Activated CD8-positive, alpha-beta memory T cell treated with anti-CD3 and anti-CD28 coated beads for 48 hours (primary cell): ENCODE results near the gene HAO2.
"Not testable (repeated sequence)": the region's sequence is repeated elsewhere in the genome, so short reads cannot be mapped to it uniquely, and the experiment has no call there.

ENCODE experiments used
- DNase-seq, 3 experiments: peaks; one replicate each; pipeline ENCODE4 v3.0.0-alpha.2; 2020; ENCODE audit warnings: low read depth in 2 of 3, low spot score in 2 of 3

The HAO2 gene

GRCh38 chr1:119341372-119341947 is 27.1 kb upstream of the HAO2 start:
- DNase-seq: no peak

GRCh38 chr1:119345398-119345797 is 23.2 kb upstream of the HAO2 start:
- no peak for DNase-seq

DNA sequence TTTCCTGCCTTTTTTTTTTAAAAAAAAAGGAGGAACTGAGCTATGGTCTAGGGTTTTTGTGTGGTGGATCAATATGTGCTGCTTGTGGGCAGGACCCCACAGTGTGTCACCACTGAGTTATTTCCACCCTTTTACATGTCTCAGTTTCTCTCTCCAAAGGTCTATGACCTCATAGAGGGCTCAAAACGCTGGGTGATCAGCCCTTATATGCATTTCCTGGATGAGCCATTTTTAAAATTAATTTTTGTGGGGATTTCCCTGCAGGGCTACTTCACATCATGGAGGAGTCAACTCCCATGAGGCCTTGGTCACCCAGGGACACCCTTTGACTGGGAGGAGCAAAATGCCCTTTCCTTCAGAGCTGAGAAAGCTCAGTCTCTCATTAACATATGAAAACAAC is 20.7 kb upstream of the HAO2 start:
- DNase-seq: no peak

DNA sequence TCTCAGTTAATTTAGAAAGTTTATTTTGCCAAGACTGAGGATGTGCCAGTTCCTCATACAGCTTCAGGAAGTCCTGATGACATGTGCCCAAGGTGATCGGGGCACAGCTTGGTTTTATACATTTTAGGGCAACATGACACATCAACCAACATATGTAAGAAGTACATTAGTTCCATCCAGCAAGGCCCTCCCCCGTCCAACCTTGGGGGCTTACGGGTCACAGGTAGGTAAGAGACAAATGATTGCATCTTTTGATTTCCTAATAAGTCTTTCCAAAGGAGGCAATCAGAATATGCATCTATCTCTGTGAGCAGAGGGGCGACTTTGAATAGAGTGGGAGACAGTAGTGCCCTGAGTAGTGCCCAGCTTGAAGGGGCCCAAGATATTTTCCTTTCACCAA is 19.6 kb upstream of the HAO2 start:
- no peak for DNase-seq

- DNase-seq: not testable (repeated sequence)
Observed at GRCh38 chr1:119350866-119351265, 17.7 kb upstream of the HAO2 start.

GRCh38 chr1:119351997-119352396 is 16.6 kb upstream of the HAO2 start:
- no peak for DNase-seq

DNA sequence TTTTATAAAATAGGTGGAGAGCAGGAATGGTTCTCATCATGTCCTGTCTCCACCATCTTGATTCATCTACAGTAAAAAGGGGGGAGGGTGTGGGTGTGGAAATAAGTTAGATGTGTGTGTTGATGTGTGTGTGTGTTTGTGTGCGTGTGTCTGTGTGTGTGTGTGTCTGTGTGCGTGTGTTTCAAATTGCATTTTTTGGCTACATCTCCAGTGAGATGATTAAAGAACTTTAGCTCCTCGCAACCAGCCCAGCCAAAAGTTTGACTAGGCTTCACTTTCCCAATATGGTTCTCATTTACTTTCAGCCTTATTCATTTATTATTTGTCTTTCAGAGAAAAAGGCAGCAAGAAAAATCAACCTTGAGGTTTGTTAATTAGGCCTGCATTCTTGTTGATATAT is 14.7 kb upstream of the HAO2 start:
- no peak for DNase-seq

- no peak for DNase-seq
Observed at GRCh38 chr1:119358636-119359035, 9.9 kb upstream of the HAO2 start.

DNA sequence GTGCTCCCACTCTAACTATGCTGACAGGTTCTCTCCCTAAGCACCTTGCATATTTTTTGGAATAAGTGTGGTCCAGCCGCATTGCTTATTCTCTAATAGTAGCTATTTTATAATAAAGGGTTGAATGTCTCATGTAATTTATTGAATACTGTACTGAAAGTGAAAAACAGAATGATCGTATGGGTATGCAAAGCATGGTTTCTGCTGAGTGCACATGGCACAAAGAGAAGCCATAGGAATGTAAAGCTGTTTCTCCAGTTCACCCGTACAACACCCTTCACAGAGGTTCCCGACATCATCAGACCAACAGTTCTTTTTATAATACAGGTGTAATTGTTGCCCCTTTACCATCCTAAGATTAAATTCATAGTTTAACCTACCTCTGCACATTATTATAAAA is 8.9 kb upstream of the HAO2 start:
- no peak for DNase-seq

DNA sequence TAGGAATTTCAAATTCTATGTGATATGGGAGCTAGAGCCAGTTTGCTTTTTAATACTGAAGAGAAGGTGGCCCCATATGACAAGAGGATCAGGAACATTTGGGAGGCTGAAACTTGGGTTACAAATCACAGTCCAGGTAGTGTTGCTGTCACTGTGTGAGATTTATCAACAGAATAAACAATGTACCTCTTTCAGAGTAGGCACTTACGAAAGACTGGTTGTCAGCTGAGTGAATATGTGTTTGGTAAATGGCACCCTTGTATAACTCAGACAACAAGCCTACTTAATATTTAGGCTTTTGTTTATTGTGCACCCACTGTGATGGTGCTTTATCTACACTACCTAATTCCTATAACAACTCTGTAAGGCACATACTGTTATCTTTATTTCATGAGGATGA is 7.4 kb upstream of the HAO2 start:
- no peak for DNase-seq

- DNase-seq: no peak
Observed at GRCh38 chr1:119361620-119362344, 6.8 kb upstream of the HAO2 start.

GRCh38 chr1:119363162-119363561 is 5.4 kb upstream of the HAO2 start:
- DNase-seq: no peak

DNA sequence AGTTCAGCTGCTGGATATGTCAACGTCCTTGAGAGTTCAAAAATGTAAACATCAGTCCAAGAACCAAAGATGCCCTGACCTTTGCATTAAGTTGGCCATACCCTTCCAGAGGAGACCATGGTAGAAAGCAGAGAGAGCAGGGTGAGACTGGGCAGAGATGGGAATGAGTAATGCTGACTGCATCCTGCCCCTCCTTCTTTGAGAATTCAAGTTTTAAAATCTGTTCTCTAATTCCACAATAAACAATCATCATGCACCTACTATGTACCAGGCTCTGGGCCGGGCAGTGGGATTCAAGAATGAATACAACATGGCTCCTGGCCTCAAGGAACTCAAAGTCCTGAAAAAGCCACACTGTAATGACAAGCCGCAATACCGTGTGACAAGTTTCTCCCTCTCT is 3.9 kb upstream of the HAO2 start:
- DNase-seq: no peak

- no peak for DNase-seq
Observed at GRCh38 chr1:119366424-119366823, 2.2 kb upstream of the HAO2 start.

- no peak for DNase-seq
Observed at GRCh38 chr1:119367432-119368124, 1.0 kb upstream of the HAO2 start.

GRCh38 chr1:119370748-119371147 is 2.2 kb downstream of the HAO2 start:
- DNase-seq: no peak

- DNase-seq: no peak
Observed at GRCh38 chr1:119371815-119372214, 3.2 kb downstream of the HAO2 start.

DNA sequence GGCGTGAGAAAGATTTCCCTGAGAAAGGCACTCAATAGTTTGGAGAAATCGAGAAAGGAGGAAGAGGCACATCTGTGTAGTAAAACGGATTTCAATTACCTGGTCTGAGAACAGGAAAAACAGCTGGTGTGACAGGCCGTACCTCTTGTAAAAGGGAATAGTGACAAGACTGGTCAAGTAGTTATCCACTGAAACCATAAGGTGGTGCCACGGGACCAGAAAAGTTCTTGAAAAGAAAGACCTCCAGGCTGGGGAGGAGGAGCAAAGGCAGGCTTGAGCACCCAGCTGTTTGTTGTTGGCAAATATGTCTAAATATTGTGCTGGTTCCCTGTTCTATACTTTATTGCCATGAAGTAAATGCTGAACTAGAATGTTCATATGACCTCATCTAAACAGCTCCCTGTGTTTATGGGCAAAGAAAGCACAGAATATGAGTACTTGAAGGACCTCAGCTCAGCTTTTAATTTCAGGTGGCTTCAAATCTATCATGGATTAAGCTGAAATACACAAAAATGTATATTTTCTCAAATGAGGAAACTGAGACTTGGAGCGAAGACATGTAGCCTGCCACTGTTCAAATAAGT is 4.0 kb downstream of the HAO2 start:
- no peak for DNase-seq

- no peak for DNase-seq
Observed at GRCh38 chr1:119373465-119373864, 4.9 kb downstream of the HAO2 start.

GRCh38 chr1:119374208-119374874 is 5.8 kb downstream of the HAO2 start:
- no peak for DNase-seq

GRCh38 chr1:119375366-119375765 is 6.8 kb downstream of the HAO2 start:
- DNase-seq: no peak

GRCh38 chr1:119376594-119376993 is 8.0 kb downstream of the HAO2 start:
- no peak for DNase-seq
